T-cell (primary cell): ENCODE data around the gene MRFAP1L1. TPM values are rescaled to one million over a fixed set of nuclear protein-coding genes. Genes with fewer than 3 reads are reported as not detected.

Experiments used
- ATAC-seq, 4 experiments: fragments of 200-7000 bp in 3 of 4; fragments of 150-1000 bp in 1 of 4; cut with Tn5 transposase; replicated peaks in 1 of 4; 1 replicate in 3 of 4; 2 replicates in 1 of 4; pipeline ENCODE4 v1.10.0; 2021; ENCODE audit warnings: moderate library complexity in 3 of 4, mild to moderate bottlenecking in 2 of 4, moderate number of reproducible peaks in 1 of 4
- CTCF ChIA-PET, 2 donors: fragments of 300-600 bp; sonication (Branson Sonifier 250); formaldehyde crosslinking; loops; one replicate each; lab custom pipeline; 2022; ENCODE audit warnings: antibody characterized with exemption in 2 of 2; lab: Charles Lee
- POLR2A ChIA-PET, 2 donors: fragments of 300-600 bp; sonication (Branson Sonifier 250); formaldehyde crosslinking; loops; one replicate each; lab custom pipeline; 2022; ENCODE audit warnings: antibody characterized with exemption in 2 of 2; lab: Charles Lee
- DNase-seq, 35 experiments: peaks; one replicate each; pipeline versions ENCODE4 v3.0.0 to v3.0.0-alpha.2; 2013 to 2023
- H3K27ac ChIP-seq: one replicate; pipeline ENCODE4 v1.5.1; 2013; ENCODE audit warnings: low read length
- H3K27me3 ChIP-seq, 2 experiments: replicated peaks in 1 of 2; 1 replicate in 1 of 2; 2 replicates in 1 of 2; pipeline versions ENCODE4 v1.6.1 to v1.7.0; 2013; ENCODE audit warnings: low read length in 1 of 2, mixed read lengths in 1 of 2; ENCODE audit not compliant: control insufficient read depth in 2 of 2, insufficient read depth in 2 of 2; ENCODE audit errors: extremely low read depth in 1 of 2
- H3K36me3 ChIP-seq, 2 donors: 1 replicate in 1 of 2; 2 replicates in 1 of 2; pipeline versions ENCODE4 v1.6.1 to v1.7.0; 2013; ENCODE audit warnings: low read length in 1 of 2; ENCODE audit not compliant: control insufficient read depth in 2 of 2, insufficient read depth in 1 of 2; ENCODE audit errors: extremely low read depth in 1 of 2
- H3K4me1 ChIP-seq, 2 experiments: 1 replicate in 1 of 2; 2 replicates in 1 of 2; pipeline versions ENCODE4 v1.6.1 to v1.7.0; 2013; ENCODE audit warnings: low read length in 2 of 2, mixed read lengths in 1 of 2; ENCODE audit not compliant: insufficient read depth in 2 of 2, control insufficient read depth in 1 of 2; ENCODE audit errors: extremely low read depth in 1 of 2
- H3K4me3 ChIP-seq, 2 donors: 1 replicate in 1 of 2; 2 replicates in 1 of 2; pipeline versions ENCODE4 v1.5.1 to v1.7.0; 2013; ENCODE audit warnings: mild to moderate bottlenecking in 2 of 2, low read length in 1 of 2, moderate library complexity in 1 of 2; ENCODE audit not compliant: control insufficient read depth in 1 of 2; ENCODE audit errors: extremely low read depth in 1 of 2
- H3K9me3 ChIP-seq: 2 replicates; pipeline ENCODE4 v1.7.0; 2013
- H3K27ac Mint-ChIP-seq, 2 donors: one replicate each; pipeline ENCODE4 v1.8.0; 2020 to 2021; ENCODE audit warnings: mild to moderate bottlenecking in 2 of 2, mixed read lengths in 2 of 2
- H3K27me3 Mint-ChIP-seq, 2 donors: one replicate each; pipeline ENCODE4 v1.8.0; 2021 to 2022; ENCODE audit warnings: mixed read lengths in 2 of 2
- H3K36me3 Mint-ChIP-seq: one replicate; pipeline ENCODE4 v1.8.0; 2021; ENCODE audit warnings: mixed read lengths
- H3K4me1 Mint-ChIP-seq, 3 donors: one replicate each; pipeline ENCODE4 v1.8.0; 2020 to 2022; ENCODE audit warnings: mixed read lengths in 3 of 3, mild to moderate bottlenecking in 1 of 3
- H3K4me3 Mint-ChIP-seq, 3 donors: one replicate each; pipeline ENCODE4 v1.8.0; 2020 to 2022; ENCODE audit warnings: mild to moderate bottlenecking in 3 of 3, mixed read lengths in 3 of 3, moderate library complexity in 3 of 3
- H3K9me3 Mint-ChIP-seq, 3 donors: one replicate each; pipeline ENCODE4 v1.8.0; 2020 to 2022; ENCODE audit warnings: mixed read lengths in 3 of 3
- WGBS: methylation state at CpG from one replicate; pipeline ENCODE4 v1.1.5; 2013; ENCODE audit warnings: missing lambda C conversion rate; ENCODE audit not compliant: insufficient coverage; 5-methylcytosine and 5-hydroxymethylcytosine counted together
- total RNA-seq, 35 experiments: library from RNA in 6 of 35; stranded (reverse) in 6 of 35; fragments of 120-200 nt in 1 of 35; gene quantifications; one replicate each; pipeline versions ENCODE4 v1.2.1 to v1.2.4 and lab custom pipeline; 2013 to 2026

Gene MRFAP1L1
- total RNA-seq, 5 donors from 2014 or later (not counting 1 experiment from before 2014, with no cell fraction given): 28.8 to 121 (median 112) TPM

DNA sequence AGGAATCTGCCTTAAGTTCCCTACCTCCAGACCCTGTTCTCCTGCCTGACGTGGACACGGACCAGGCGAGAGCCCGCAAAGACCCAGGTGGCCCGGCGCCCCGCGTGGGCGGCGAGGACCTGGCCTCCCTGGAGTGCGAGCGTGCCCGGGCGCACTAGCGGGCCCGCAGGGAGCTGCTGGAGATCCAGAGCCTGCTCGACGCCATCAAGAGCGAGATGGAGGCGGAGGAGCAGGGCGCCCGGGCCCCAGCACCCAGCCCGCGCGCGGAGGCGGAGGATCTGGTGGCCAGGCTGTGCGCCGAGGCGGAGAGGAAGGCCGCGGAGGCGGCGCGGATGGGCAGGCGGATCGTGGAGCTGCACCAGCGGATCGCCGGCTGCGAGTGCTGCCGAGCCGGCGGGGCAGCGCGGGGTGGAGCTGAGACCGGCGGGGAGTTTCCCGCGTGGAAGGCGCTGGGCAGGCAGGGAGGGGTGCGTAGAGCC, 51.0 kb downstream of the MRFAP1L1 start:
- ATAC-seq (peak; percentile 82 to 96 (median 90)), DNase-seq (peak in 33 of 35 experiments; percentile 28 to 78 (median 52))
- H3K36me3 ChIP-seq: no peaks in the 10 kb centered on the region
- H3K27me3 Mint-ChIP-seq: peaks cover 4 to 13% of the 10 kb centered on the region in 2 donors
- no peak overlapping the region for H3K27ac ChIP-seq
- POLR2A ChIA-PET: interaction anchor here (1.1 to 1.6 kb wide), 2 partner anchors 13 to 16 kb away, joined by 3 to 6 read pairs; no protein-coding TSS in a partner anchor
- 26% methylated on average over 22 of the region's 52 CpGs for WGBS
- H3K4me3 ChIP-seq: peak overlapping the region; percentile 12 to 40
- no peaks in the 10 kb centered on the region for H3K36me3 Mint-ChIP-seq
- CTCF ChIA-PET: interaction anchor here (0.6 to 1.5 kb wide), 6 partner anchors 12 to 187 kb away, joined by 3 to 9 read pairs (median 3); a partner anchor contains a TSS
- H3K4me1 Mint-ChIP-seq: peaks cover 4 to 12% (median 9%) of the 10 kb centered on the region in 3 donors
- peak overlapping the region; percentile 61 to 69 (median 69) for H3K4me3 Mint-ChIP-seq
- no peak overlapping the region for H3K27ac Mint-ChIP-seq
- peaks cover 12 to 20% of the 10 kb centered on the region in 2 experiments for H3K27me3 ChIP-seq
- no peaks in the 10 kb centered on the region for H3K9me3 ChIP-seq
- no peaks in the 10 kb centered on the region for H3K9me3 Mint-ChIP-seq
- peaks cover 5 to 17% of the 10 kb centered on the region in 2 experiments for H3K4me1 ChIP-seq

GRCh38 chr4:6658209-6658595, 51.5 kb downstream of the MRFAP1L1 start:
- Histone ChIP-seq H3K4me3 (peak overlapping the region in 1 of 2 donors; percentile 12), H3K27me3 (peaks cover 8 to 16% of the 10 kb centered on the region in 2 experiments), H3K4me1 (peaks cover 5 to 16% of the 10 kb centered on the region in 2 experiments), H3K27ac (no peak overlapping the region), H3K36me3 (no peaks in the 10 kb centered on the region), H3K9me3 (no peaks in the 10 kb centered on the region)
- 93% methylated on average over 7 of the region's 7 CpGs for WGBS
- no peak for DNase-seq
- Mint-ChIP-seq H3K27me3 (peaks cover 4 to 9% of the 10 kb centered on the region in 2 donors), H3K4me1 (peaks cover 4 to 12% (median 9%) of the 10 kb centered on the region in 3 donors), H3K9me3 (no peaks in the 10 kb centered on the region), H3K36me3 (no peaks in the 10 kb centered on the region), H3K27ac (no peak overlapping the region), H3K4me3 (peak overlapping the region; percentile 61 to 69 (median 69))
- ChIA-PET CTCF (interaction anchor here (0.7 to 1.5 kb wide), 2 partner anchors 17 to 75 kb away, joined by 3 to 5 read pairs; no protein-coding TSS in a partner anchor), POLR2A (interaction anchor here in 1 of 2 donors (0.6 to 1.1 kb wide), 2 partner anchors 14 to 17 kb away, joined by 3 to 7 read pairs; no protein-coding TSS in a partner anchor)
- peak in 1 of 4 experiments; percentile 2 for ATAC-seq

Other genes with a start within 250 kb of the MRFAP1L1 start
- gene PPP2R2C, start 237.3 kb downstream of the MRFAP1L1 start, total RNA-seq: under 1 TPM in 1 of 5 donors, not detected in 4; 0.20 TPM
- 10 to 100 TPM; 27.4 to 54.1 (median 45.8) TPM for gene MAN2B2, start 134.7 kb downstream of the MRFAP1L1 start, total RNA-seq
- gene MRFAP1, start 69.2 kb downstream of the MRFAP1L1 start, total RNA-seq: 100 to 1,000 TPM; 138 to 169 (median 138) TPM
- gene S100P, start 16.0 kb downstream of the MRFAP1L1 start, total RNA-seq: 1 to 10 TPM in 3 of 5 donors, under 1 TPM in 1, not detected in 1; 0.70 to 3.8 (median 1.9) TPM
- gene BLOC1S4, start 6.3 kb upstream of the MRFAP1L1 start, total RNA-seq: 10 to 100 TPM; 20.7 to 41.9 (median 36.6) TPM
- gene KIAA0232, start 72.9 kb upstream of the MRFAP1L1 start, total RNA-seq: 10 to 100 TPM; 16.5 to 20.9 (median 19.3) TPM
- 10 to 100 TPM; 44.2 to 73.8 (median 62.3) TPM for gene TBC1D14, start 200.0 kb upstream of the MRFAP1L1 start, total RNA-seq